Liver (tissue), 3 donors: ENCODE data around the gene SH3RF3.

ENCODE experiments used
- EGR1 ChIP-seq, 2 donors: IDR thresholded peaks; 2 replicates each; pipeline ENCODE4 v1.6.1; 2016 to 2018; ENCODE audit warnings: antibody characterized with exemption in 2 of 2, low read depth in 2 of 2
- FOXA1 ChIP-seq: IDR thresholded peaks from 2 replicates; pipeline ENCODE4 v1.6.1; 2016; ENCODE audit warnings: antibody characterized with exemption
- GABPA ChIP-seq, 2 donors: IDR thresholded peaks in 1 of 2; conservative IDR thresholded peaks in 1 of 2; 2 replicates each; pipeline ENCODE4 v1.6.1; 2016; ENCODE audit warnings: antibody characterized with exemption in 2 of 2, mild to moderate bottlenecking in 1 of 2, moderate library complexity in 1 of 2
- SP1 ChIP-seq: IDR thresholded peaks from 2 replicates; pipeline ENCODE4 v1.6.1; 2018; ENCODE audit warnings: antibody characterized with exemption, mild to moderate bottlenecking
- TAF1 ChIP-seq: conservative IDR thresholded peaks from 2 replicates; pipeline ENCODE4 v1.6.1; 2016; ENCODE audit warnings: antibody characterized with exemption, mild to moderate bottlenecking
- YY1 ChIP-seq: IDR thresholded peaks from 2 replicates; pipeline ENCODE4 v1.6.1; 2016; ENCODE audit warnings: antibody characterized with exemption, mild to moderate bottlenecking
- TF ChIP-seq, protein P1 (sequence below): fragments of 150-350 bp; IDR thresholded peaks from 2 replicates; pipeline ENCODE4 v1.5.1; 2017; ENCODE audit warnings: improper control_type of control experiment, low read depth, low read length; ENCODE audit not compliant: missing input control
- TF ChIP-seq, protein P2 (sequence below): IDR thresholded peaks from 2 replicates; pipeline ENCODE4 v1.6.1; 2016; ENCODE audit warnings: antibody characterized with exemption, mild to moderate bottlenecking
- TF ChIP-seq, protein P3 (sequence below): IDR thresholded peaks from 2 replicates; pipeline ENCODE4 v1.6.1; 2016; ENCODE audit warnings: antibody characterized with exemption
- TF ChIP-seq, protein P4 (sequence below): IDR thresholded peaks from 2 replicates; pipeline ENCODE4 v1.6.1; 2016; ENCODE audit warnings: antibody characterized with exemption
- donor health status: healthy.
- donor health status: healthy.

DNA sequence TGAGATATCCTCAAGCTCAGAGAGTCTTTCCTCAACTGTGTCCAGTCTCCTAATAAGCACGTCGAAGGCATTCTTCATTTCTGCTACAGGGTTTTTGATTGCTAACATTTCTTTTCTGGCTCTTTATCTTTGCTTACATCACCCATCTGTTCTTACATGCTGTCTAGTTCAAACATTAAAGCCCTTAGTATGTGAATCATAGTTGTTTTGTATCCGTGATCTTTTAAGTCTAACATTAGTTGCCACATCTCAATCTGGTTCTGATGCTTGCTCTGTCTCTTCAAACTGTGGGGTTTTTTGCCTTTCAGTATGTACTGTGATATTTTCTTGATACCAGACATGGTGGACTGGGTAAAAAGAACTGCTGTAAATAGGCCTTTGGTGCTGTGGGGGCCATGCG is 235.2 kb downstream of the SH3RF3 start:
- TF ChIP-seq, protein P1, sequence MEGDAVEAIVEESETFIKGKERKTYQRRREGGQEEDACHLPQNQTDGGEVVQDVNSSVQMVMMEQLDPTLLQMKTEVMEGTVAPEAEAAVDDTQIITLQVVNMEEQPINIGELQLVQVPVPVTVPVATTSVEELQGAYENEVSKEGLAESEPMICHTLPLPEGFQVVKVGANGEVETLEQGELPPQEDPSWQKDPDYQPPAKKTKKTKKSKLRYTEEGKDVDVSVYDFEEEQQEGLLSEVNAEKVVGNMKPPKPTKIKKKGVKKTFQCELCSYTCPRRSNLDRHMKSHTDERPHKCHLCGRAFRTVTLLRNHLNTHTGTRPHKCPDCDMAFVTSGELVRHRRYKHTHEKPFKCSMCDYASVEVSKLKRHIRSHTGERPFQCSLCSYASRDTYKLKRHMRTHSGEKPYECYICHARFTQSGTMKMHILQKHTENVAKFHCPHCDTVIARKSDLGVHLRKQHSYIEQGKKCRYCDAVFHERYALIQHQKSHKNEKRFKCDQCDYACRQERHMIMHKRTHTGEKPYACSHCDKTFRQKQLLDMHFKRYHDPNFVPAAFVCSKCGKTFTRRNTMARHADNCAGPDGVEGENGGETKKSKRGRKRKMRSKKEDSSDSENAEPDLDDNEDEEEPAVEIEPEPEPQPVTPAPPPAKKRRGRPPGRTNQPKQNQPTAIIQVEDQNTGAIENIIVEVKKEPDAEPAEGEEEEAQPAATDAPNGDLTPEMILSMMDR = no peak
- TF ChIP-seq, protein P2, sequence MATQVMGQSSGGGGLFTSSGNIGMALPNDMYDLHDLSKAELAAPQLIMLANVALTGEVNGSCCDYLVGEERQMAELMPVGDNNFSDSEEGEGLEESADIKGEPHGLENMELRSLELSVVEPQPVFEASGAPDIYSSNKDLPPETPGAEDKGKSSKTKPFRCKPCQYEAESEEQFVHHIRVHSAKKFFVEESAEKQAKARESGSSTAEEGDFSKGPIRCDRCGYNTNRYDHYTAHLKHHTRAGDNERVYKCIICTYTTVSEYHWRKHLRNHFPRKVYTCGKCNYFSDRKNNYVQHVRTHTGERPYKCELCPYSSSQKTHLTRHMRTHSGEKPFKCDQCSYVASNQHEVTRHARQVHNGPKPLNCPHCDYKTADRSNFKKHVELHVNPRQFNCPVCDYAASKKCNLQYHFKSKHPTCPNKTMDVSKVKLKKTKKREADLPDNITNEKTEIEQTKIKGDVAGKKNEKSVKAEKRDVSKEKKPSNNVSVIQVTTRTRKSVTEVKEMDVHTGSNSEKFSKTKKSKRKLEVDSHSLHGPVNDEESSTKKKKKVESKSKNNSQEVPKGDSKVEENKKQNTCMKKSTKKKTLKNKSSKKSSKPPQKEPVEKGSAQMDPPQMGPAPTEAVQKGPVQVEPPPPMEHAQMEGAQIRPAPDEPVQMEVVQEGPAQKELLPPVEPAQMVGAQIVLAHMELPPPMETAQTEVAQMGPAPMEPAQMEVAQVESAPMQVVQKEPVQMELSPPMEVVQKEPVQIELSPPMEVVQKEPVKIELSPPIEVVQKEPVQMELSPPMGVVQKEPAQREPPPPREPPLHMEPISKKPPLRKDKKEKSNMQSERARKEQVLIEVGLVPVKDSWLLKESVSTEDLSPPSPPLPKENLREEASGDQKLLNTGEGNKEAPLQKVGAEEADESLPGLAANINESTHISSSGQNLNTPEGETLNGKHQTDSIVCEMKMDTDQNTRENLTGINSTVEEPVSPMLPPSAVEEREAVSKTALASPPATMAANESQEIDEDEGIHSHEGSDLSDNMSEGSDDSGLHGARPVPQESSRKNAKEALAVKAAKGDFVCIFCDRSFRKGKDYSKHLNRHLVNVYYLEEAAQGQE = no peak
- no peak for TF ChIP-seq TAF1
- TF ChIP-seq, protein P3, sequence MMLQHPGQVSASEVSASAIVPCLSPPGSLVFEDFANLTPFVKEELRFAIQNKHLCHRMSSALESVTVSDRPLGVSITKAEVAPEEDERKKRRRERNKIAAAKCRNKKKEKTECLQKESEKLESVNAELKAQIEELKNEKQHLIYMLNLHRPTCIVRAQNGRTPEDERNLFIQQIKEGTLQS = no peak
- TF ChIP-seq, protein P4, sequence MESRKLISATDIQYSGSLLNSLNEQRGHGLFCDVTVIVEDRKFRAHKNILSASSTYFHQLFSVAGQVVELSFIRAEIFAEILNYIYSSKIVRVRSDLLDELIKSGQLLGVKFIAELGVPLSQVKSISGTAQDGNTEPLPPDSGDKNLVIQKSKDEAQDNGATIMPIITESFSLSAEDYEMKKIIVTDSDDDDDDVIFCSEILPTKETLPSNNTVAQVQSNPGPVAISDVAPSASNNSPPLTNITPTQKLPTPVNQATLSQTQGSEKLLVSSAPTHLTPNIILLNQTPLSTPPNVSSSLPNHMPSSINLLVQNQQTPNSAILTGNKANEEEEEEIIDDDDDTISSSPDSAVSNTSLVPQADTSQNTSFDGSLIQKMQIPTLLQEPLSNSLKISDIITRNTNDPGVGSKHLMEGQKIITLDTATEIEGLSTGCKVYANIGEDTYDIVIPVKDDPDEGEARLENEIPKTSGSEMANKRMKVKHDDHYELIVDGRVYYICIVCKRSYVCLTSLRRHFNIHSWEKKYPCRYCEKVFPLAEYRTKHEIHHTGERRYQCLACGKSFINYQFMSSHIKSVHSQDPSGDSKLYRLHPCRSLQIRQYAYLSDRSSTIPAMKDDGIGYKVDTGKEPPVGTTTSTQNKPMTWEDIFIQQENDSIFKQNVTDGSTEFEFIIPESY = no peak
- no peak for TF ChIP-seq SP1
- no peak for TF ChIP-seq FOXA1
- no peak for TF ChIP-seq YY1
- no peak for TF ChIP-seq EGR1 (IDR thresholded peaks at IDR 0.05; ENCODE audit: low read depth in 2 of 2)
- TF ChIP-seq GABPA (IDR thresholded peaks at IDR 0.05 in 1 of 2, conservative IDR thresholded peaks at IDR 0.05 in 1 of 2) = no peak
